Chondrocyte (in vitro differentiated cells): ENCODE measurements around the gene LRRC3C. TPM values are rescaled to one million over a fixed set of nuclear protein-coding genes. Genes with fewer than 3 reads are reported as not detected.
"Not testable (repeated sequence)": the region's sequence is repeated elsewhere in the genome, so short reads cannot be mapped to it uniquely, and the experiment has no call there.

ENCODE experiments used
- DNase-seq: peaks from one replicate; pipeline ENCODE4 v3.0.0; 2021; ENCODE audit warnings: mixed read lengths, low spot score
- H3K27ac Mint-ChIP-seq: one replicate; pipeline ENCODE4 v1.8.0; 2021; ENCODE audit warnings: mild to moderate bottlenecking, moderate library complexity, mixed read lengths; ENCODE audit not compliant: unreplicated experiment
- H3K27me3 Mint-ChIP-seq: 2 replicates; pipeline ENCODE4 v1.8.0; 2021; ENCODE audit warnings: low read depth, mixed read lengths
- H3K36me3 Mint-ChIP-seq: 2 replicates; pipeline ENCODE4 v1.8.0; 2021; ENCODE audit warnings: low read depth, mixed read lengths
- H3K4me1 Mint-ChIP-seq: 2 replicates; pipeline ENCODE4 v1.8.0; 2021; ENCODE audit warnings: low read depth, mild to moderate bottlenecking, mixed read lengths
- H3K4me3 Mint-ChIP-seq: one replicate; pipeline ENCODE4 v1.8.0; 2021; ENCODE audit warnings: mild to moderate bottlenecking, moderate library complexity, mixed read lengths; ENCODE audit not compliant: unreplicated experiment
- H3K9me3 Mint-ChIP-seq: 2 replicates; pipeline ENCODE4 v1.8.0; 2021; ENCODE audit warnings: low read depth, mixed read lengths
- total RNA-seq: library from RNA; stranded (reverse); gene quantifications from 3 replicates; pipeline ENCODE4 v1.2.1, GENCODE V29; 2021
- TF ChIP-seq, protein P1 (sequence below): fragments of 200-600 bp; sonication (generic); IDR thresholded peaks from 2 replicates; pipeline ENCODE4 v1.5.0; 2021; ENCODE audit warnings: antibody characterized with exemption, mild to moderate bottlenecking, moderate library complexity

LRRC3C gene
- total RNA-seq, 1 donor from 2014 or later: not detected

- H3K27me3 Mint-ChIP-seq: no peaks in the 10 kb centered on the region
Measured at GRCh38 chr17:39944393-39944711, 16.8 kb downstream of the LRRC3C start.

DNA sequence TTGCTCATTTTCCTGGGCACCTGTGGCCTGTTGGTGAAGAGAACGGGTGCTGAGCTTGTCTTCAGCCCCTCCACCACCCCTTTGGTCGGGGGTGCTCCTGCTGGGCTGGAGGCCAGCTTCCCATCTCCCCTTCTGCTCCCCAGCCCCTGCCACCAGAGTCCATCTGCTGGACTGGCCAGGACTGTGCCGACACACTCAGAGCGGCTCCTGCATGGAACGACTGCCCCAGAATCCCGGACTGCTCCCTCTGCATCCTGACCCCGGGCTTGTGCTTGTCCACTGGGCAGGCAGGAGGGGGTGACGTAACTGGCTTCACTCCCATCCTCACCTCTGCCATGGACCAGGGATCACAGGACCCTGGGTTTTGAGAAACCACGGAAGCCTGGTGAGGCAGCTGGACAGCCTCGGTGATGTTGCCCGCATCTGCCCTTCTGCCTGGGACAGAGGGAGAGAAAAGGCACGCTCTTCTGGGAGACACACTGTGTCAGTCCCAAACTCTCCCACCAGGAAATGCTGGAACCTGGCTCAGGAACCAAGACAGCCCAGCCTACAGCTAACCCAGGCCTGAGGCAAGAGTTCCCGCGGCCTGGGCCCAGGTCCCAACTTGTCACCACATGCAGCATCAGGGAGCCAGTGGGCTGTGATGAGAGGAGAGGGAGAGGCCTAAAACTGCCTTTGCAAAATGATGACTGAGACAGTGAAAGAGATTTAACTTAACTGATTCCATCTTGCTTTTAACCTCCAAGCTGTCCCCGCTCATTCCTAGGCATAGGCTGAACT lies 19.2 kb downstream of the LRRC3C start:
- H3K9me3 Mint-ChIP-seq: no peaks in the 10 kb centered on the region
- H3K27me3 Mint-ChIP-seq: no peaks in the 10 kb centered on the region
- H3K4me3 Mint-ChIP-seq: no peak overlapping the region
- no peaks in the 10 kb centered on the region for H3K36me3 Mint-ChIP-seq
- DNase-seq: no peak
- H3K4me1 Mint-ChIP-seq: no peaks in the 10 kb centered on the region
- H3K27ac Mint-ChIP-seq: no peak overlapping the region
- TF ChIP-seq, protein P1, sequence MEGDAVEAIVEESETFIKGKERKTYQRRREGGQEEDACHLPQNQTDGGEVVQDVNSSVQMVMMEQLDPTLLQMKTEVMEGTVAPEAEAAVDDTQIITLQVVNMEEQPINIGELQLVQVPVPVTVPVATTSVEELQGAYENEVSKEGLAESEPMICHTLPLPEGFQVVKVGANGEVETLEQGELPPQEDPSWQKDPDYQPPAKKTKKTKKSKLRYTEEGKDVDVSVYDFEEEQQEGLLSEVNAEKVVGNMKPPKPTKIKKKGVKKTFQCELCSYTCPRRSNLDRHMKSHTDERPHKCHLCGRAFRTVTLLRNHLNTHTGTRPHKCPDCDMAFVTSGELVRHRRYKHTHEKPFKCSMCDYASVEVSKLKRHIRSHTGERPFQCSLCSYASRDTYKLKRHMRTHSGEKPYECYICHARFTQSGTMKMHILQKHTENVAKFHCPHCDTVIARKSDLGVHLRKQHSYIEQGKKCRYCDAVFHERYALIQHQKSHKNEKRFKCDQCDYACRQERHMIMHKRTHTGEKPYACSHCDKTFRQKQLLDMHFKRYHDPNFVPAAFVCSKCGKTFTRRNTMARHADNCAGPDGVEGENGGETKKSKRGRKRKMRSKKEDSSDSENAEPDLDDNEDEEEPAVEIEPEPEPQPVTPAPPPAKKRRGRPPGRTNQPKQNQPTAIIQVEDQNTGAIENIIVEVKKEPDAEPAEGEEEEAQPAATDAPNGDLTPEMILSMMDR: no peak

More at GRCh38 chr17:39944393-39944711, 16.8 kb downstream of the LRRC3C start:
- Mint-ChIP-seq H3K4me1 (peaks cover 8% of the 10 kb centered on the region), H3K4me3 (no peak overlapping the region), H3K36me3 (no peaks in the 10 kb centered on the region), H3K9me3 (no peaks in the 10 kb centered on the region), H3K27ac (no peak overlapping the region)
- TF ChIP-seq, protein P1: no peak
- DNase-seq: no peak

DNA sequence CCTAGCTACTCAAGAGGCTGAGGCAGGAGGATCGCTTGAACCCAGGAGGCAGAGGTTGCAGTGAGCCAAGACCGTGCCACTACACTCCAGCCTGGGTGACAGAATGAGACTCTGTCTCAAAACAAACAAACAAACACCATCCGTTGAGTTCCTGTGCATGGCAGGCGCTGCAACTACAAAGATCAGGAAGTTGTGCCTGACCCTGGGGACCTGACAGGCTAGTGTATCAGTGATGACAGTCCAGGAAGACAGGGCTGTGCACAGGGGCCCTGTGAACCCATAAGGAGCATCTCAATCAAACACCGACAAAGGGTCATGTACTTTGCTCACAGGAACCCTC lies 20.9 kb downstream of the LRRC3C start:
- not testable (repeated sequence) for H3K4me3 Mint-ChIP-seq, H3K27ac Mint-ChIP-seq, H3K27me3 Mint-ChIP-seq, H3K36me3 Mint-ChIP-seq, DNase-seq, H3K9me3 Mint-ChIP-seq, H3K4me1 Mint-ChIP-seq

- TF ChIP-seq, protein P1: no peak
- no peak for DNase-seq
- Mint-ChIP-seq H3K27ac (no peak overlapping the region), H3K27me3 (no peaks in the 10 kb centered on the region), H3K4me3 (no peak overlapping the region), H3K9me3 (no peaks in the 10 kb centered on the region), H3K4me1 (peaks cover 9% of the 10 kb centered on the region), H3K36me3 (no peaks in the 10 kb centered on the region)
Measured at GRCh38 chr17:39949028-39949427, 21.5 kb downstream of the LRRC3C start.

DNA sequence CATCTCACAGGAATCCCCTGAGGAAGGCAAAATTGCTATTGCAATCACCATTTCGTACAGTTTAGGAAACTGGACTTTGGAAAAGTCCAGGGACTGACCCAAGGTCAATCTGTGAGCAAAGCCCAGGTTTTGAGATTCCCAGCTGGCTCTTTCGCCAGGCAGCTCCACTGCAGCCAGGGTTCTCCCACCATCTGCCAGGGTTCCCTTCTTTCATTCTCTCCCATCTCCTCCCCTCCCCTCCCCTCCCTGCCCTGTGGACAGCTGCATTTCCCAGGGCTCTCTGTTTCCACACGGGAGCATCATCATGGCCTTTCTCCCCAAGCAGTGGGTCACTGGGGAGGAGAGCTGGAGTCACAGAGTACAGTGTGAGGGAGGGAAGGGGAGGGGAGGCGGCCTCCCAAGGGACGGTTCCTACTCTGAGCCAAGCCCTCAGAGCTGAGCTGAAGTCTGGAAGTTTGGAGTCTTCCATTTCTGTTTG lies 23.4 kb downstream of the LRRC3C start:
- no peak for DNase-seq
- no peaks in the 10 kb centered on the region for H3K9me3 Mint-ChIP-seq
- no peak overlapping the region for H3K27ac Mint-ChIP-seq
- H3K27me3 Mint-ChIP-seq: no peaks in the 10 kb centered on the region
- H3K4me1 Mint-ChIP-seq: peaks cover 9% of the 10 kb centered on the region
- no peaks in the 10 kb centered on the region for H3K36me3 Mint-ChIP-seq
- TF ChIP-seq, protein P1: no peak
- H3K4me3 Mint-ChIP-seq: no peak overlapping the region
